Nephron (organoid): Measurements from ENCODE around the gene FAM20C.
A peak's percentile ranks its signal among the peaks of the same experiment; 100 is the strongest.

ENCODE experiments used
- H3K27ac Mint-ChIP-seq, 3 experiments: 2 replicates each; pipeline ENCODE4 v1.8.0; 2020; ENCODE audit warnings: mixed read lengths in 3 of 3, mild to moderate bottlenecking in 2 of 3, moderate library complexity in 1 of 3
- H3K27me3 Mint-ChIP-seq: 2 replicates; pipeline ENCODE4 v1.8.0; 2021; ENCODE audit warnings: low read depth, mild to moderate bottlenecking, moderate library complexity, mixed read lengths
- H3K36me3 Mint-ChIP-seq: 2 replicates; pipeline ENCODE4 v1.8.0; 2020; ENCODE audit warnings: low read depth, mixed read lengths
- H3K4me1 Mint-ChIP-seq: 2 replicates; pipeline ENCODE4 v1.8.0; 2020; ENCODE audit warnings: mixed read lengths
- H3K4me3 Mint-ChIP-seq, 3 experiments: 2 replicates each; pipeline ENCODE4 v1.8.0; 2020; ENCODE audit warnings: mild to moderate bottlenecking in 3 of 3, mixed read lengths in 3 of 3, moderate library complexity in 2 of 3
- H3K9me3 Mint-ChIP-seq: 2 replicates; pipeline ENCODE4 v1.8.0; 2020; ENCODE audit warnings: mixed read lengths
- CTCF ChIP-seq, 3 experiments: fragments of 200-600 bp; sonication (generic); IDR thresholded peaks; one replicate each; pipeline ENCODE4 v1.5.0; 2021; ENCODE audit warnings: antibody characterized with exemption in 3 of 3; ENCODE audit not compliant: unreplicated experiment in 3 of 3

FAM20C gene

GRCh38 chr7:190196-190595 lies 2.2 kb upstream of the FAM20C start:
- peak overlapping the region; percentile 39 to 98 (median 62) for H3K27ac Mint-ChIP-seq

GRCh38 chr7:191105-191980 lies 1.0 kb upstream of the FAM20C start:
- peak overlapping the region; percentile 39 to 98 (median 98) for H3K27ac Mint-ChIP-seq
- H3K4me3 Mint-ChIP-seq, result peak overlapping the region; percentile 88 to 93 (median 93)
- H3K9me3 Mint-ChIP-seq, result no peaks in the 10 kb centered on the region
- H3K36me3 Mint-ChIP-seq, result peaks cover 9% of the 10 kb centered on the region
- peaks cover 58% of the 10 kb centered on the region for H3K4me1 Mint-ChIP-seq
- peaks cover 9% of the 10 kb centered on the region for H3K27me3 Mint-ChIP-seq
- TF ChIP-seq CTCF (IDR thresholded peaks at IDR 0.05; ENCODE audit: unreplicated experiment in 3 of 3), result no peak

More at GRCh38 chr7:190196-190595, 2.2 kb upstream of the FAM20C start:
- Mint-ChIP-seq H3K27me3 (peaks cover 4% of the 10 kb centered on the region), H3K9me3 (no peaks in the 10 kb centered on the region), H3K36me3 (no peaks in the 10 kb centered on the region), H3K4me1 (peaks cover 49% of the 10 kb centered on the region), H3K4me3 (peak overlapping the region; percentile 40 to 68 (median 65))
- no peak for TF ChIP-seq CTCF (IDR thresholded peaks at IDR 0.05; ENCODE audit: unreplicated experiment in 3 of 3)

- no peak for TF ChIP-seq CTCF (IDR thresholded peaks at IDR 0.05; ENCODE audit: unreplicated experiment in 3 of 3)
- Mint-ChIP-seq H3K4me1 (peaks cover 62% of the 10 kb centered on the region), H3K27me3 (peaks cover 5% of the 10 kb centered on the region), H3K9me3 (no peaks in the 10 kb centered on the region), H3K27ac (no peak overlapping the region), H3K4me3 (peak overlapping the region in 2 of 3 experiments; percentile 49 to 86), H3K36me3 (peaks cover 18% of the 10 kb centered on the region)
Observed at GRCh38 chr7:192701-193480, 520 bp downstream of the FAM20C start.

- peak overlapping the region; percentile 75 to 88 (median 84) for H3K27ac Mint-ChIP-seq
- H3K4me1 Mint-ChIP-seq, result peaks cover 66% of the 10 kb centered on the region
- peak overlapping the region; percentile 86 to 94 (median 92) for H3K4me3 Mint-ChIP-seq
- H3K9me3 Mint-ChIP-seq, result no peaks in the 10 kb centered on the region
- no peak for TF ChIP-seq CTCF (IDR thresholded peaks at IDR 0.05; ENCODE audit: unreplicated experiment in 3 of 3)
- H3K36me3 Mint-ChIP-seq, result peaks cover 25% of the 10 kb centered on the region
- peaks cover 5% of the 10 kb centered on the region for H3K27me3 Mint-ChIP-seq
Observed at GRCh38 chr7:193481-194251, 1.3 kb downstream of the FAM20C start.

GRCh38 chr7:194252-195009 lies 2.1 kb downstream of the FAM20C start:
- peak overlapping the region; percentile 75 to 88 (median 84) for H3K27ac Mint-ChIP-seq
- H3K36me3 Mint-ChIP-seq, result peaks cover 29% of the 10 kb centered on the region
- H3K4me3 Mint-ChIP-seq, result peak overlapping the region; percentile 86 to 94 (median 92)
- peaks cover 70% of the 10 kb centered on the region for H3K4me1 Mint-ChIP-seq
- TF ChIP-seq CTCF (IDR thresholded peaks at IDR 0.05; ENCODE audit: unreplicated experiment in 3 of 3), result no peak
- H3K9me3 Mint-ChIP-seq, result no peaks in the 10 kb centered on the region
- peaks cover 5% of the 10 kb centered on the region for H3K27me3 Mint-ChIP-seq
